Measurements from ENCODE around the gene BTBD2. TPM values are rescaled to one million over a fixed set of nuclear protein-coding genes. Genes with fewer than 3 reads are reported as not detected.

BTBD2 gene
- polyA plus RNA-seq, 4 donors = 86.4 to 114 (median 100) TPM

- no peak for DNase-seq (ENCODE audit: low read depth in 4 of 4, low spot score in 3 of 4)
These were observed 28.0 kb downstream of the BTBD2 start for GRCh38 chr19:1987197-1988187.

- no peak for DNase-seq (ENCODE audit: low read depth in 4 of 4, low spot score in 3 of 4)
These were observed 29.0 kb downstream of the BTBD2 start for GRCh38 chr19:1986357-1987162.

GRCh38 chr19:1985588-1986356, 29.7 kb downstream of the BTBD2 start:
- DNase-seq (ENCODE audit: low read depth in 4 of 4, low spot score in 3 of 4) = no peak

GRCh38 chr19:1984357-1984756, 31.2 kb downstream of the BTBD2 start:
- DNase-seq (ENCODE audit: low read depth in 4 of 4, low spot score in 3 of 4) = no peak

- no peak for DNase-seq (ENCODE audit: low read depth in 4 of 4, low spot score in 3 of 4)
These were observed 34.3 kb downstream of the BTBD2 start for GRCh38 chr19:1981253-1981652.

- DNase-seq (ENCODE audit: low read depth in 4 of 4, low spot score in 3 of 4) = no peak
These were observed 34.7 kb downstream of the BTBD2 start for GRCh38 chr19:1980809-1981181.

GRCh38 chr19:1980091-1980808, 35.3 kb downstream of the BTBD2 start:
- no peak for DNase-seq (ENCODE audit: low read depth in 4 of 4, low spot score in 3 of 4)

GRCh38 chr19:1979642-1980041, 35.9 kb downstream of the BTBD2 start:
- DNase-seq (ENCODE audit: low read depth in 4 of 4, low spot score in 3 of 4) = no peak

GRCh38 chr19:1979017-1979416, 36.5 kb downstream of the BTBD2 start:
- no peak for DNase-seq (ENCODE audit: low read depth in 4 of 4, low spot score in 3 of 4)

GRCh38 chr19:1978346-1978894, 37.1 kb downstream of the BTBD2 start:
- no peak for DNase-seq (ENCODE audit: low read depth in 4 of 4, low spot score in 3 of 4)

GRCh38 chr19:1977120-1977519, 38.4 kb downstream of the BTBD2 start:
- no peak for DNase-seq (ENCODE audit: low read depth in 4 of 4, low spot score in 3 of 4)

- DNase-seq (ENCODE audit: low read depth in 4 of 4, low spot score in 3 of 4) = no peak
These were observed 40.4 kb downstream of the BTBD2 start for GRCh38 chr19:1975162-1975480.

- DNase-seq (ENCODE audit: low read depth in 4 of 4, low spot score in 3 of 4) = no peak
These were observed 40.9 kb downstream of the BTBD2 start for GRCh38 chr19:1974381-1975161.

- no peak for DNase-seq (ENCODE audit: low read depth in 4 of 4, low spot score in 3 of 4)
These were observed 44.6 kb downstream of the BTBD2 start for GRCh38 chr19:1970806-1971502.

GRCh38 chr19:1970003-1970805, 45.3 kb downstream of the BTBD2 start:
- no peak for DNase-seq (ENCODE audit: low read depth in 4 of 4, low spot score in 3 of 4)

- DNase-seq (ENCODE audit: low read depth in 4 of 4, low spot score in 3 of 4) = no peak
These were observed 46.1 kb downstream of the BTBD2 start for GRCh38 chr19:1969176-1970002.
